ENCODE measurements around the gene ARFIP2.

GRCh38 chr11:6498544-6498943 lies 17.4 kb upstream of the ARFIP2 start:
- no peak for TF ChIP-seq EP300 (IDR thresholded peaks at IDR 0.05)
- no peak for TF ChIP-seq POLR2A (IDR thresholded peaks at IDR 0.05; ENCODE audit: low read depth)

Measured in esophagus muscularis mucosa (tissue), 2 donors.